Psoas muscle (tissue), 8 donors: ENCODE measurements around the gene GORASP2. TPM values are rescaled to one million over a fixed set of nuclear protein-coding genes. Genes with fewer than 3 reads are reported as not detected.

ENCODE experiments used
- ATAC-seq, 4 donors: fragments of 200-7000 bp; cut with Tn5 transposase; one replicate each; pipeline ENCODE4 v1.9.1; 2020; ENCODE audit warnings: moderate library complexity in 3 of 4, mild to moderate bottlenecking in 2 of 4
- DNase-seq, 2 donors: peaks; one replicate each; pipeline ENCODE4 v3.0.0-alpha.2; 2020
- H3K27ac ChIP-seq: fragments of 200-600 bp; one replicate; pipeline ENCODE4 v1.8.0; 2022
- H3K27me3 ChIP-seq, 3 donors: fragments of 200-600 bp in 1 of 3; one replicate each; pipeline versions ENCODE4 v1.6.1 to v1.8.0; 2013 to 2022; ENCODE audit warnings: low read length in 2 of 3, mild to moderate bottlenecking in 2 of 3, moderate library complexity in 1 of 3; ENCODE audit not compliant: insufficient read depth in 3 of 3
- H3K36me3 ChIP-seq, 2 donors: fragments of 200-600 bp in 1 of 2; one replicate each; pipeline versions ENCODE4 v1.6.1 to v1.8.0; 2013 to 2022; ENCODE audit warnings: low read depth in 1 of 2, mild to moderate bottlenecking in 1 of 2, moderate library complexity in 1 of 2; ENCODE audit not compliant: insufficient read depth in 1 of 2
- H3K4me1 ChIP-seq: fragments of 200-600 bp; one replicate; pipeline ENCODE4 v1.8.0; 2022
- H3K4me3 ChIP-seq: fragments of 200-600 bp; one replicate; pipeline ENCODE4 v1.8.0; 2022; ENCODE audit warnings: mild to moderate bottlenecking
- H3K9me3 ChIP-seq: fragments of 200-600 bp; one replicate; pipeline ENCODE4 v1.8.0; 2022
- CTCF ChIP-seq: fragments of 200-600 bp; IDR thresholded peaks from one replicate; pipeline ENCODE4 v1.8.0; 2022; ENCODE audit warnings: antibody characterized with exemption
- WGBS, 3 donors: extraction: QIAGEN DNeasy Blood & Tissue Kit; methylation state at CpG; one replicate each; pipeline versions ENCODE4 v1.1.6 to v1.1.7; 2013; 5-methylcytosine and 5-hydroxymethylcytosine counted together
- intact Hi-C, 2 donors: fragments of 100-400 bp; cut with DNase I; formaldehyde crosslinking; loops; one replicate each; pipeline versions ENCODE4 v1.11.0 to v1.14.2; 2022
- polyA plus RNA-seq, 3 donors: library from polyadenylated mRNA; stranded (reverse); fragments of 200-250 nt; gene quantifications; one replicate each; pipeline ENCODE4 v1.2.3, GENCODE V29; 2013
- total RNA-seq, 4 donors: library from RNA; stranded (reverse); fragmentation: NEBNext Ultra II Directional in 2 of 4; extraction: Animal tissue kit (Norgen Biotek cat#: 25700) in 2 of 4; gene quantifications; one replicate each; pipeline versions ENCODE4 v1.2.1 to v1.2.4, GENCODE V29; 2021 to 2023
- donor health status: healthy with polysubstance abuse.
- donor health status: DM: no; HTN: no; CAD: no; lungs with moderate emphysema.
- donor health status: Bipolar disorder and iron deficiency.
- donor health status: healthy.
- donor health status: DM: yes; HTN: yes; CAD: no.
- donor health status: DM: no; HTN: no; CAD: no.
- donor health status: DM: no; HTN: no; CAD: no.
- donor health status: DM: yes; HTN: yes; CAD: no.

Gene GORASP2
- total and polyA plus RNA-seq, 7 donors = 37.8 to 76.9 (median 51.8) TPM

DNA sequence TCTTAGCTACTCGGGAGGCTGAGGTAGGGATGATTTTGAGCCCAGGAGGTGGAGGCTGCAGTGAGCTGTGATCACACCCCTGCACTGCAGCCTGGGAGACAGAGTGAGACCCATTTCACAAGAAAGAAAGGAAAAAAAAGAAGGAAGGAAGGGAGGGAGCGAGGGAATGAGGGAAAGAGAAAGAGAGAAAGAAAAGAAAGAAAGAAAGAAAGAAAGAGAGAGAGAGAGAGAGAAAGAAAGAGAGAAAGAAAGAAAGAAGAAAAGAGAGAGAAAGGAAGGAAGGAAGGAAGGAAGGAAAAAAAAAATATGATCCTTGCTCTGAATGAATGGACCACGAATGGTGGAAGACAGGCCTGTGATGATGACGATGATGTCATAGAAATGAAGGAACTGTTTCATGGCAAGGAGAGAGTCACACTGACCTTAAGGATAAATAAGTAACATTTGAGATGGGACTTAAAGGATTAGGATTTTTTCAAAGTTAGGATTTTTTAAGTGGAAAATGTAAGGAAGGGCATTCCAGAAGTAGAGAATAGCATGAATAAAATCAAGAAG, 2.2 kb upstream of the GORASP2 start:
- intact Hi-C loops = no loop called here
- Histone ChIP-seq H3K4me3 (no peak overlapping the region), H3K27ac (no peak overlapping the region), H3K27me3 (no peaks in the 10 kb centered on the region), H3K9me3 (no peaks in the 10 kb centered on the region), H3K36me3 (no peaks in the 10 kb centered on the region), H3K4me1 (peaks cover 21% of the 10 kb centered on the region)
- ATAC-seq (no peak), DNase-seq (no peak)
- 87 to 89% (median 87%) methylated on average over 4 of the region's 4 CpGs for WGBS, 3 donors
- TF ChIP-seq CTCF = no peak

DNA sequence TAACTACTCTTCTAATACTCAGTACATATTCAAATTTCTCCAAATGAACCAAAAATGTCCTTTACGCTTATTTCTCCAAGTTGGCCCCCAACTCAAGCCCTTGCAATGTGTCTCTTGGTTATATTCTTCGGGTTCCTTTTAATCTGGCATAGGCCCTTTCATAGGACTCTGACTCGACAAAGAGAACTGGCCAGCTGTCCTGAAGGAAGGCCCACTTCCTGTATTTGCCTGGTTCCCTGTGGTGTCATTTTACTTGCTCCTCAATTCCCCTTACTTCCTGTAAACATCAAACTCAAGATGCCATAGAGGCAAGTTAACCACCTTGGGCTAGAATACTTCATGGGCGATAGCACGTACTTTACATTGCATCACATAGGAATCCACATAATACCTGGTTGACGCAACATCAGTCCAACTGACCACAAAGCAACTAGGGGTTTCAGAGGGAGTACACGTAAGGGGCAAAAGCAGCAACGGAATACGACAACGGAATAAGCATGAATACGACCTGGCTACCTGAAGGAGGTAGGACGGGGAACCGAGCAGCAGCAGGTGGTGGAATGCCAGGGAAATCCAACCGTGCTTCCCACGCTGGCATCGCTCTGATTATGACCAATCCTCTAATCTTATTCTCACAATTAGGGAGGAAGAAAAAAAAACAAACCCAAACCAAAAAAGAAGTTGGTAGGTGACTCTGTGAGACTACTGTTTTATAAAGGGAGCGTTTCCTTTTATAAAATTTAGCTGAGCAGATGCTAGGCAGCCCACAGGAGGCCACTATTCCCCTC, 823 bp upstream of the GORASP2 start:
- Histone ChIP-seq H3K4me1 (peaks cover 31% of the 10 kb centered on the region), H3K36me3 (no peaks in the 10 kb centered on the region), H3K27ac (peak overlapping the region; percentile 98), H3K27me3 (no peaks in the 10 kb centered on the region), H3K4me3 (peak overlapping the region; percentile 94), H3K9me3 (no peaks in the 10 kb centered on the region)
- DNase-seq (no peak), ATAC-seq (no peak)
- WGBS, 3 donors = 53 to 58% (median 56%) methylated on average over 17 of the region's 17 CpGs
- no peak for TF ChIP-seq CTCF
- intact Hi-C loops = loop anchor here in 1 of 2 donors (2.0 kb wide), 1 partner anchor 489 kb away; no protein-coding TSS in a partner anchor

- intact Hi-C loops = loop anchor here in 1 of 2 donors (2.0 to 5.0 kb wide), 2 partner anchors 228 to 487 kb away; no protein-coding TSS in a partner anchor
- WGBS, 3 donors = 0 to 1% (median 1%) methylated on average over 19 to 21 of the region's 21 CpGs
These were observed 615 bp downstream of the GORASP2 start for GRCh38 chr2:170929686-170930050.

GRCh38 chr2:170930131-170930990, 1.3 kb downstream of the GORASP2 start:
- 3 to 4% (median 4%) methylated on average over 15 of the region's 15 CpGs for WGBS, 3 donors
- no peak for DNase-seq
- Histone ChIP-seq H3K27ac (peak overlapping the region; percentile 98), H3K36me3 (peaks cover 0 to 5% of the 10 kb centered on the region in 2 donors), H3K4me1 (peaks cover 35% of the 10 kb centered on the region), H3K27me3 (no peaks in the 10 kb centered on the region), H3K4me3 (peak overlapping the region; percentile 94), H3K9me3 (no peaks in the 10 kb centered on the region)
- TF ChIP-seq CTCF = no peak
- intact Hi-C loops = loop anchor here in 1 of 2 donors (5.0 kb wide), 1 partner anchor 227 kb away; no protein-coding TSS in a partner anchor
- peak in 1 of 4 donors; percentile 14 for ATAC-seq

More at GRCh38 chr2:170929686-170930050, 615 bp downstream of the GORASP2 start:
- no peak for TF ChIP-seq CTCF
- Histone ChIP-seq H3K27me3 (no peaks in the 10 kb centered on the region), H3K9me3 (no peaks in the 10 kb centered on the region), H3K27ac (peak overlapping the region; percentile 98), H3K4me1 (peaks cover 35% of the 10 kb centered on the region), H3K4me3 (peak overlapping the region; percentile 94), H3K36me3 (peaks cover 0 to 3% of the 10 kb centered on the region in 2 donors)
- DNase-seq = peak; percentile 47 to 70
- peak; percentile 18 to 61 (median 43) for ATAC-seq
